Measurements from ENCODE around the gene RAB26.

RAB26 gene

GRCh38 chr16:2147378-2147777, 1.0 kb upstream of the RAB26 start:
- H3K27me3 ChIP-seq (ENCODE audit: control insufficient read depth, insufficient read depth, low read length): no peaks in the 10 kb centered on the region; the same call in 1 of the 2 replicates
- no peak overlapping the region for H3K4me3 ChIP-seq (ENCODE audit: low read depth, low read length)
- H3K36me3 ChIP-seq (ENCODE audit: control insufficient read depth, insufficient read depth, low read length): peaks cover 8% of the 10 kb centered on the region
- no peak overlapping the region for H3K9ac ChIP-seq (ENCODE audit: low read depth, low read length)
- H3K4me1 ChIP-seq (ENCODE audit: control insufficient read depth, insufficient read depth, low read length): peaks cover 21% of the 10 kb centered on the region
- no peak overlapping the region for H3K27ac ChIP-seq (ENCODE audit: low read depth, low read length)
- no peaks in the 10 kb centered on the region for H3K9me3 ChIP-seq (ENCODE audit: control insufficient read depth, insufficient read depth, low read length)

- Histone ChIP-seq H3K9me3 (ENCODE audit: control insufficient read depth, insufficient read depth, low read length) (no peaks in the 10 kb centered on the region), H3K36me3 (ENCODE audit: control insufficient read depth, insufficient read depth, low read length) (peaks cover 24% of the 10 kb centered on the region), H3K27me3 (ENCODE audit: control insufficient read depth, insufficient read depth, low read length) (no peaks in the 10 kb centered on the region), H3K4me3 (ENCODE audit: low read depth, low read length) (peak overlapping the region; percentile 68), H3K9ac (ENCODE audit: low read depth, low read length) (peak overlapping the region; percentile 27), H3K4me1 (ENCODE audit: control insufficient read depth, insufficient read depth, low read length) (peaks cover 21% of the 10 kb centered on the region), H3K27ac (ENCODE audit: low read depth, low read length) (peak overlapping the region; percentile 35)
These were observed 547 bp downstream of the RAB26 start for GRCh38 chr16:2148714-2149629.

GRCh38 chr16:2149630-2150417, 1.4 kb downstream of the RAB26 start:
- H3K4me3 ChIP-seq (ENCODE audit: low read depth, low read length): peak overlapping the region; percentile 68

GRCh38 chr16:2150418-2151187, 2.2 kb downstream of the RAB26 start:
- no peaks in the 10 kb centered on the region for H3K27me3 ChIP-seq (ENCODE audit: control insufficient read depth, insufficient read depth, low read length)
- peak overlapping the region; percentile 97 for H3K27ac ChIP-seq (ENCODE audit: low read depth, low read length)
- H3K4me3 ChIP-seq (ENCODE audit: low read depth, low read length): peak overlapping the region; percentile 68; the same call in 1 of the 2 replicates
- H3K9me3 ChIP-seq (ENCODE audit: control insufficient read depth, insufficient read depth, low read length): no peaks in the 10 kb centered on the region
- H3K4me1 ChIP-seq (ENCODE audit: control insufficient read depth, insufficient read depth, low read length): peaks cover 21% of the 10 kb centered on the region
- peaks cover 33% of the 10 kb centered on the region for H3K36me3 ChIP-seq (ENCODE audit: control insufficient read depth, insufficient read depth, low read length)
- no peak overlapping the region; the same call in 1 of the 2 replicates for H3K9ac ChIP-seq (ENCODE audit: low read depth, low read length)

More at GRCh38 chr16:2149630-2150417, 1.4 kb downstream of the RAB26 start:
- Histone ChIP-seq H3K9ac (ENCODE audit: low read depth, low read length) (peak overlapping the region; percentile 27), H3K9me3 (ENCODE audit: control insufficient read depth, insufficient read depth, low read length) (no peaks in the 10 kb centered on the region), H3K27ac (ENCODE audit: low read depth, low read length) (peak overlapping the region; percentile 97), H3K27me3 (ENCODE audit: control insufficient read depth, insufficient read depth, low read length) (no peaks in the 10 kb centered on the region), H3K4me1 (ENCODE audit: control insufficient read depth, insufficient read depth, low read length) (peaks cover 21% of the 10 kb centered on the region), H3K36me3 (ENCODE audit: control insufficient read depth, insufficient read depth, low read length) (peaks cover 32% of the 10 kb centered on the region)

GRCh38 chr16:2151188-2152091, 3.0 kb downstream of the RAB26 start:
- Histone ChIP-seq H3K4me1 (ENCODE audit: control insufficient read depth, insufficient read depth, low read length) (peaks cover 21% of the 10 kb centered on the region), H3K9me3 (ENCODE audit: control insufficient read depth, insufficient read depth, low read length) (no peaks in the 10 kb centered on the region), H3K36me3 (ENCODE audit: control insufficient read depth, insufficient read depth, low read length) (peaks cover 33% of the 10 kb centered on the region), H3K27ac (ENCODE audit: low read depth, low read length) (peak overlapping the region; percentile 97), H3K9ac (ENCODE audit: low read depth, low read length) (peak overlapping the region; percentile 7; the same call in 1 of the 2 replicates), H3K4me3 (ENCODE audit: low read depth, low read length) (peak overlapping the region; percentile 22; the same call in 1 of the 2 replicates), H3K27me3 (ENCODE audit: control insufficient read depth, insufficient read depth, low read length) (no peaks in the 10 kb centered on the region)

- peaks cover 37% of the 10 kb centered on the region for H3K36me3 ChIP-seq (ENCODE audit: control insufficient read depth, insufficient read depth, low read length)
- H3K9ac ChIP-seq (ENCODE audit: low read depth, low read length): peak overlapping the region; percentile 99
- peaks cover 32% of the 10 kb centered on the region for H3K4me1 ChIP-seq (ENCODE audit: control insufficient read depth, insufficient read depth, low read length)
- no peaks in the 10 kb centered on the region for H3K27me3 ChIP-seq (ENCODE audit: control insufficient read depth, insufficient read depth, low read length)
- H3K4me3 ChIP-seq (ENCODE audit: low read depth, low read length): peak overlapping the region; percentile 96
- peak overlapping the region; percentile 97 for H3K27ac ChIP-seq (ENCODE audit: low read depth, low read length)
- H3K9me3 ChIP-seq (ENCODE audit: control insufficient read depth, insufficient read depth, low read length): no peaks in the 10 kb centered on the region
These were observed 4.5 kb downstream of the RAB26 start for GRCh38 chr16:2152695-2153506.

GRCh38 chr16:2154533-2155090, 6.2 kb downstream of the RAB26 start:
- no peaks in the 10 kb centered on the region for H3K27me3 ChIP-seq (ENCODE audit: control insufficient read depth, insufficient read depth, low read length)
- H3K9ac ChIP-seq (ENCODE audit: low read depth, low read length): peak overlapping the region; percentile 99
- peaks cover 30% of the 10 kb centered on the region for H3K4me1 ChIP-seq (ENCODE audit: control insufficient read depth, insufficient read depth, low read length)
- H3K36me3 ChIP-seq (ENCODE audit: control insufficient read depth, insufficient read depth, low read length): peaks cover 39% of the 10 kb centered on the region
- H3K4me3 ChIP-seq (ENCODE audit: low read depth, low read length): peak overlapping the region; percentile 96
- H3K9me3 ChIP-seq (ENCODE audit: control insufficient read depth, insufficient read depth, low read length): no peaks in the 10 kb centered on the region
- H3K27ac ChIP-seq (ENCODE audit: low read depth, low read length): peak overlapping the region; percentile 97

- H3K36me3 ChIP-seq (ENCODE audit: control insufficient read depth, insufficient read depth, low read length): peaks cover 39% of the 10 kb centered on the region
- H3K9me3 ChIP-seq (ENCODE audit: control insufficient read depth, insufficient read depth, low read length): no peaks in the 10 kb centered on the region
- peak within 1 kb of the TSS; percentile 99 for H3K9ac ChIP-seq (ENCODE audit: low read depth, low read length)
- peak within 1 kb of the TSS; percentile 99 for H3K4me3 ChIP-seq (ENCODE audit: low read depth, low read length)
- no peaks in the 10 kb centered on the region for H3K27me3 ChIP-seq (ENCODE audit: control insufficient read depth, insufficient read depth, low read length)
- peaks cover 27% of the 10 kb centered on the region for H3K4me1 ChIP-seq (ENCODE audit: control insufficient read depth, insufficient read depth, low read length)
- H3K27ac ChIP-seq (ENCODE audit: low read depth, low read length): peak within 1 kb of the TSS; percentile 97
These were observed 6.9 kb downstream of the RAB26 start, which contains the start of gene TRAF7 for GRCh38 chr16:2155091-2155950. TRAF7 (plus strand) TSS chr16:2155782; CDS start chr16:2163921, 8,139 bp downstream.

All from HUES48 (cell line).